Right lobe of liver (tissue), 6 donors: ENCODE data around the gene SLC22A23. TPM values are rescaled to one million over a fixed set of nuclear protein-coding genes. Genes with fewer than 3 reads are reported as not detected.

ENCODE experiments used
- ATAC-seq, 4 donors: fragments of 200-7000 bp; cut with Tn5 transposase; one replicate each; pipeline ENCODE4 v1.9.1; 2020; ENCODE audit warnings: mild to moderate bottlenecking in 4 of 4, moderate library complexity in 4 of 4
- DNase-seq, 3 donors: peaks; one replicate each; pipeline ENCODE4 v3.0.0-alpha.2; 2020
- H3K27ac ChIP-seq, 3 donors: fragments of 200-600 bp; one replicate each; pipeline ENCODE4 v1.8.0; 2022
- H3K27me3 ChIP-seq, 2 donors: fragments of 200-600 bp; one replicate each; pipeline ENCODE4 v1.8.0; 2022
- H3K36me3 ChIP-seq, 4 donors: fragments of 200-600 bp; sonication (generic) in 1 of 4; one replicate each; pipeline versions ENCODE4 v1.5.1 to v1.8.0; 2017 to 2022; ENCODE audit warnings: control low read depth in 1 of 4
- H3K4me1 ChIP-seq, 4 donors: fragments of 200-600 bp; sonication (generic) in 1 of 4; one replicate each; pipeline versions ENCODE4 v1.5.1 to v1.8.0; 2017 to 2022; ENCODE audit warnings: control low read depth in 1 of 4
- H3K4me3 ChIP-seq, 3 donors: fragments of 200-600 bp; one replicate each; pipeline ENCODE4 v1.8.0; 2022
- H3K9me3 ChIP-seq, 4 donors: fragments of 200-600 bp; sonication (generic) in 1 of 4; one replicate each; pipeline versions ENCODE4 v1.5.1 to v1.8.0; 2017 to 2022; ENCODE audit warnings: control low read depth in 1 of 4
- POLR2A ChIP-seq: fragments of 450-650 bp; IDR thresholded peaks from one replicate; pipeline ENCODE4 v1.6.1; 2017; ENCODE audit warnings: antibody characterized with exemption, mild to moderate bottlenecking
- WGBS: methylation state at CpG from one replicate; pipeline ENCODE4 v1.1.6; 2018; ENCODE audit warnings: low coverage, low lambda C conversion rate; ENCODE audit not compliant: insufficient coverage; ENCODE audit errors: missing lambda C conversion rate; 5-methylcytosine and 5-hydroxymethylcytosine counted together
- intact Hi-C, 2 donors: fragments of 100-400 bp; cut with DNase I; formaldehyde crosslinking; loops; one replicate each; pipeline versions ENCODE4 v1.11.2 to v1.14.1; 2022
- total RNA-seq, 6 experiments: library from RNA; depleted of rRNA in 2 of 6; stranded (reverse); fragments of >200 nt in 2 of 6; fragmentation: NEBNext Ultra II Directional in 3 of 6; extraction: Animal tissue kit (Norgen Biotek cat#: 25700) in 3 of 6; gene quantifications; one replicate each; pipeline versions ENCODE4 v1.1.0 to v1.2.4, GENCODE V29; 2016 to 2023
- TF ChIP-seq, protein P1 (sequence below), 4 donors: fragments of 200-600 bp in 3 of 4; fragments of 450-650 bp in 1 of 4; IDR thresholded peaks; one replicate each; pipeline versions ENCODE4 v1.5.1 to v1.8.0; 2016 to 2022; ENCODE audit warnings: antibody characterized with exemption in 4 of 4, mild to moderate bottlenecking in 2 of 4
- donor health status: DM: no; HTN: yes; CAD: no.
- donor health status: DM: no; HTN: no; CAD: no.
- donor health status: DM: no; HTN: no; CAD: no.
- donor health status: DM: no; HTN: yes; CAD: no.
- donor health status: DM: no; HTN: yes; CAD: no.

SLC22A23 gene
- total RNA-seq, 6 experiments from 2014 or later: 11.7 to 27.6 (median 16.3) TPM

DNA sequence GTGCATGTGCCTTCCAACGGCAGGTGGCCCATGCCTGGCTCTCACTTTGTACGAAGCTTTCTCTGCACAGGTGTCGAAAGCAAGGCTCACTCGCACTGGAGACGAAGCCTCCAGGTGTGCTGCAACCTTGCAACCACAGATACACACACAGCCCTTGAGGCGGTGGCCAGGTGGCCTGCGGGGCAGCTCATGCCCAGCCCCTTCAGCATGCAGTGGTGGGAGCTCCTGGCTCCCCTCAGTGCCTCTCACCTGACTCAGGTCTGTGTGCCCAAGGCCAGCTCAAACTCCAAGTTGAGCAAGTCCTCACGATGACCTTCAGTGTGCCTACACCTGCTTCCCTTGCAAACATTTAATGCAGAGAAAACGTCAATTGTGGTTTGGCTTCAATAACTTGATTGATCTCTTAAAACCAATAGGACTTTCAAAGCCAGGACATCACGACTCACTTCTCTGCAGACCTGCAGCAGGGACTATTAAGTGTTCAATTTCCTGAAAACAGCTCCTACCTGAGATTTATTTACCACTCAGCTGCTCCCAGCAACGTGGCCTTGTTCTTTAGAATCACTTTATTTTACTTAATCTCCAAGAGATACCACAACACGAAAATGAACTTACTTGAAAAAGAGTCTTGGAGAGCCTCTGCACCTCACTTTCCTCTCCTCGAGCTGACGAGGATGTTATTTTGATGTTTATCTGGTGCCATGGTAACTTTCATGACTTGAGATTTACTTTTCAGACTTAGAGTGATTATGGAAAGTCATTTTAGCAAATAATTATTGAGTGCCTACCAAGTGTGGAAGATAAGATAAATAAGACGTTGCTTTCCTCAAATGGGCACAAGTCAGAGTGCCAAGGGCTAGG lies 86.3 kb downstream of the SLC22A23 start:
- no peaks in the 10 kb centered on the region for H3K36me3 ChIP-seq
- WGBS: 21% methylated on average over 7 of the region's 15 CpGs
- DNase-seq: peak; percentile 52 to 83 (median 78)

DNA sequence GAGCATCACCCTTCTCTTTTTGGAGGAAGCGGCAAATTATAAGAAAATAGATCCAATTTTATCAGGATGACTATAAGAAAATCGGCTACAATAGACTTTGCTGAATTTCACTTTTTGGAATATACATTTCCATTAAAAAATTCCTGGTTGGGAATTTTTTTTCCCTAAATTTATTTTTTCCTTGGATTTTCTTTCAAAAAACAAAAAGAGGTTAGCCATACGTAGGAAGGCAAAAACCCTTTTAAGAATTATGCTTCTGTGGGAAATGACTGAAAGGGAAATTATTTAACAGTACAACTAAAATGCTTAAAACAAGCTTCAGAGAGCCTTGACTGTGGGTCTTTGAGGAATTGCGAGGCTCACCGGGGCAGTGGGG lies 86.9 kb downstream of the SLC22A23 start:
- 64% methylated on average over 5 of the region's 5 CpGs for WGBS
- Histone ChIP-seq H3K27me3 (no peaks in the 10 kb centered on the region), H3K27ac (peak overlapping the region; percentile 39 to 86 (median 43)), H3K4me1 (peaks cover 0 to 92% (median 35%) of the 10 kb centered on the region in 4 donors), H3K9me3 (no peaks in the 10 kb centered on the region), H3K36me3 (no peaks in the 10 kb centered on the region), H3K4me3 (no peak overlapping the region)
- intact Hi-C loops: no loop called here
- TF ChIP-seq POLR2A: no peak
- TF ChIP-seq, protein P1, sequence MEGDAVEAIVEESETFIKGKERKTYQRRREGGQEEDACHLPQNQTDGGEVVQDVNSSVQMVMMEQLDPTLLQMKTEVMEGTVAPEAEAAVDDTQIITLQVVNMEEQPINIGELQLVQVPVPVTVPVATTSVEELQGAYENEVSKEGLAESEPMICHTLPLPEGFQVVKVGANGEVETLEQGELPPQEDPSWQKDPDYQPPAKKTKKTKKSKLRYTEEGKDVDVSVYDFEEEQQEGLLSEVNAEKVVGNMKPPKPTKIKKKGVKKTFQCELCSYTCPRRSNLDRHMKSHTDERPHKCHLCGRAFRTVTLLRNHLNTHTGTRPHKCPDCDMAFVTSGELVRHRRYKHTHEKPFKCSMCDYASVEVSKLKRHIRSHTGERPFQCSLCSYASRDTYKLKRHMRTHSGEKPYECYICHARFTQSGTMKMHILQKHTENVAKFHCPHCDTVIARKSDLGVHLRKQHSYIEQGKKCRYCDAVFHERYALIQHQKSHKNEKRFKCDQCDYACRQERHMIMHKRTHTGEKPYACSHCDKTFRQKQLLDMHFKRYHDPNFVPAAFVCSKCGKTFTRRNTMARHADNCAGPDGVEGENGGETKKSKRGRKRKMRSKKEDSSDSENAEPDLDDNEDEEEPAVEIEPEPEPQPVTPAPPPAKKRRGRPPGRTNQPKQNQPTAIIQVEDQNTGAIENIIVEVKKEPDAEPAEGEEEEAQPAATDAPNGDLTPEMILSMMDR (IDR thresholded peaks at IDR 0.05): peak in 1 of 4 donors; percentile 7
- ATAC-seq (no peak), DNase-seq (no peak)

More for the DNA sequence above, 86.3 kb downstream of the SLC22A23 start:
- no peak for TF ChIP-seq POLR2A
- TF ChIP-seq, protein P1 (IDR thresholded peaks at IDR 0.05): no peak
- Histone ChIP-seq H3K4me1 (peaks cover 0 to 85% (median 32%) of the 10 kb centered on the region in 4 donors), H3K27me3 (no peaks in the 10 kb centered on the region), H3K27ac (peak overlapping the region; percentile 39 to 86 (median 43)), H3K9me3 (no peaks in the 10 kb centered on the region), H3K4me3 (no peak overlapping the region)
- intact Hi-C loops: no loop called here
- ATAC-seq: peak; percentile 47 to 80 (median 56)

DNA sequence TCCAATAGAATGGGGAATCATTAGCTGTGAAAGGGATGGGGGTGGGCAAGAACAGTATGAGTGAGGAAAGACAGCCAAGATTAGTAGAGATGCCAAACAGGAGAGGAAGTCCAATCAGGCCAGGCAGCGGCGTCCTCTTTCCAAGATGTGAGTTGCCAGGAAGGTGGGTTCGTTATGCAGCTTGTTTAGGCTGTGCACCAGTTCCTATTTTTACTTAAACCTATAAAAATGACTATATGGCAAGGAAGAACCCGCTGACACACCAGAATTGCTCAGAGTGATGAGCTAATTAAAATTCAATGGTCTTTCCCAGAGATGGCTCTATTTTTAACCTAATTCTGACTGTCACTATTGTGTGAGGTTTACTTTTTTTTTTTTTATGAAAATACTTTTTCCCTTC lies 88.2 kb downstream of the SLC22A23 start:
- no peaks in the 10 kb centered on the region for H3K27me3 ChIP-seq
- no peak for ATAC-seq
- DNase-seq: no peak
- peaks cover 0 to 97% (median 40%) of the 10 kb centered on the region in 4 donors for H3K4me1 ChIP-seq
- H3K27ac ChIP-seq: peak overlapping the region in 1 of 3 donors; percentile 91
- intact Hi-C loops: no loop called here
- H3K4me3 ChIP-seq: no peak overlapping the region
- no peak for TF ChIP-seq POLR2A
- TF ChIP-seq, protein P1 (IDR thresholded peaks at IDR 0.05): no peak
- H3K36me3 ChIP-seq: no peaks in the 10 kb centered on the region
- 20% methylated on average over 4 of the region's 4 CpGs for WGBS
- no peaks in the 10 kb centered on the region for H3K9me3 ChIP-seq

DNA sequence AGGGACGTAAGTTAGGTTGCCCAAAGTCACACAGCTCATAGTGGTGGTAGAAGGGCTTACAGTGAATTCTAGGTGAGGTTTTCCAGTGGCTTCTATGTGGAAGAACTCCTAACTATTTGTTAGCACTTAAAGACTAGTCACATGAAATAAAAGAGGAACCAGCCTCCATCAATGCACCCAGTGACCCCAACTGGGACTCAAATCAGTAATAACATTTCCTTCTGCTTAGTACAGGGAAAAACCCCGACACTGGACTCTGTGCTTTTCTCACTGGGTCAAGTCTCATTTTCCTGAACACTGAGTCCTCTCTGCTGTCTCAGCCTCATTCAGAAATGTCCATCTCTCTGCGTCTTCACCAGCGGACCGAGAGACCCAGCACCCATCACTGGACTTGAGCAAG lies 89.2 kb downstream of the SLC22A23 start:
- H3K27me3 ChIP-seq: no peaks in the 10 kb centered on the region
- peaks cover 0 to 94% (median 39%) of the 10 kb centered on the region in 4 donors for H3K4me1 ChIP-seq
- H3K4me3 ChIP-seq: no peak overlapping the region
- no peaks in the 10 kb centered on the region for H3K36me3 ChIP-seq
- ATAC-seq (peak in 1 of 4 donors; percentile 9), DNase-seq (no peak)
- TF ChIP-seq, protein P1 (IDR thresholded peaks at IDR 0.05): no peak
- no peak for TF ChIP-seq POLR2A
- H3K27ac ChIP-seq: peak overlapping the region in 2 of 3 donors; percentile 37 to 91
- no peaks in the 10 kb centered on the region for H3K9me3 ChIP-seq
- 38% methylated on average over 4 of the region's 5 CpGs for WGBS
- intact Hi-C loops: no loop called here
